GM18909 (cell line): ENCODE measurements around the gene CDK5R1.
A peak's percentile ranks its signal among the peaks of the same experiment; 100 is the strongest.

Source experiments
- ATAC-seq: cut with Tn5 transposase; IDR thresholded peaks from one replicate; pipeline ENCODE4 v1.9.1; 2021; ENCODE audit warnings: mild to moderate bottlenecking; ENCODE audit not compliant: unreplicated experiment, poor library complexity

The CDK5R1 gene

DNA sequence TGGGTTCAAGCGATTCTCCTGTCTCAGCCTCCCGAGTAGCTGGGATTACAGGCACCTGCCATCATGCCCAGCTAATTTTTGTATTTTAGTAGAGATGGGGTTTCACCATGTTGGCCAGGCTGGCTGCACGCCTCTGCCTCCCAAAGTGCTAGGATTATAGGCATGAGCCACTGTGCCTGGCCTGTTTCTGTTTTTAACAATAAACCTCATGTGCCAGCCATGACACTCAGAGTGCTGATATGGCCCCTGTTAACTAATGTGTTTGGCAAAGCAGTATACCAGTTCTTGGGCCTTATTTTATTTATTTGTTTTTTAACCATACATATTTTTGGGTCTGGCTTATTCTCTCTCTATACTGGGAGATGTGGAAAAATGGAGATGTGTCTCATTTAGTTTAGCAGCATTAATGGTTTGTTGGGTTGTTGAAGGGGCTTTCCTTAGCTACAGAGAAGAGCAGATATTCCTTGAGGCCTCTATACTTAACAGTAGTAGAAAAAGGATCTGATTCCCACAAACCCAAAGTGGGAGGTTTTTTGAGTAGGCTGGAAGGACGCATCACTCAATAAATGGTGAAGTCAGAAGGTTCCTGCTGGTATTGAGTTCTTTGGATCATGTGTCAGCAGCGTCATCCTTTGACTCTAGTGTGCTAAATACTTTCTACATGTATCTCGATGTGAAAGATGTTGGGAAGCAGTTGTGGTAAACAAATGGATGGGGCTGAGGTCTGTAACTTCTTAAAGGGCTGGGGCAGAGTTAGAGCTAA lies 16.2 kb upstream of the CDK5R1 start:
- no peak for ATAC-seq

DNA sequence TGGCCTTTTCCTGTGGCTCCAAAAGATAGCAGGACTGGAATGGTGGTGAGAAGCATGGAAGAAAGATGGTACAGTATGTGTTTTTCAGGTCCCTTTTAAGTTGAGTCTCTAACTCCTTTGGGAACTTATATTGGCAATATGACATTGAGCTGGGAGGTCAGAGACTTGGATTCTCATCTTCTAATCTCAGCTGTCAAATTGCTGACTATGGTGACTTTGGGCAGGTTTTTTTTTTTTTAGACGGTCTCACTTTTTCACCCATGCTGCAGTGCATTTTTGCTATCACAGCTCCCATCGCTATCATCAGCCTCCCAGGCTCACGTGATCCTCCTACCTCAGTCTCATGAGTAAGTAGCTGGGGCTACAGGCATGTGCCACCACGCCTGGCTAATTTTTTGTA lies 15.1 kb upstream of the CDK5R1 start:
- ATAC-seq, result no peak

DNA sequence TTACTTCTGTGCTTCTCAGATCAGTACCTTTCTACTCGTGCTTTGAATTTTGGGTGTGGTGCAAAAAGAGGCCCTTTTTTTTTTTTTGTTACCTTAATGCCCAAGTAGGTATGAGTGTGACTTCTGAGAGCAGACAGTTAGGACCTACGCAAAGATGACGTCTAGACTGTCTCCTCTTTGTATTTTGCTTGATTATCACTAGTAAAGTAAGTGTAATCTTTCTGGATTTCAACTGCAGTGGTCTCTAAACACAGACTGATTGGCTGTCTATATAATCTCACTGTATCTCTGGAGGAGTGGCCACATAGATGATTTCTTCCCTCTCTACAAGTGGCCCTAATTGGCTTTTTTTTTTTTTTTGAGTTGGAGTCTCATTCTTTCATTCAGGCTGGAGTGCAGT lies 11.5 kb upstream of the CDK5R1 start:
- no peak for ATAC-seq

DNA sequence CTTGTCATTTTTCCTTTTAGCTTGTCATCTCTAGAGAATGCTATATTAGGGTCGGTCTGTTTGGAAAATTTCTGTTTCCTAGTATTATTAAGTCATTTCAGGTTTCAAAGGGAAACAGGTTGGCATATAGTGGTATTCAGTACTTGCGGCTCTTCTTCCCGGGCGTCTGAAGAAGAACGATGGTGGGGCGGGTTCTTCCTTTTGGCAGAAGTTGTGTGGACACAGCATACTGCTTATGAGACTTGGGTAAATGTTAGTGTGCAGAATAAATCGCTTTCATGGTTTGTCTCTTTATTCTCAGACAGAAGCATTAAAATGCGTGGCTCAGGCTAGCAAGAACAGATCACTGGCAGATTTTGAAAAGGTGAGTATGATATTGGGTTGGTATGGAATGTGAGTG lies 9.6 kb upstream of the CDK5R1 start:
- ATAC-seq, result no peak

DNA sequence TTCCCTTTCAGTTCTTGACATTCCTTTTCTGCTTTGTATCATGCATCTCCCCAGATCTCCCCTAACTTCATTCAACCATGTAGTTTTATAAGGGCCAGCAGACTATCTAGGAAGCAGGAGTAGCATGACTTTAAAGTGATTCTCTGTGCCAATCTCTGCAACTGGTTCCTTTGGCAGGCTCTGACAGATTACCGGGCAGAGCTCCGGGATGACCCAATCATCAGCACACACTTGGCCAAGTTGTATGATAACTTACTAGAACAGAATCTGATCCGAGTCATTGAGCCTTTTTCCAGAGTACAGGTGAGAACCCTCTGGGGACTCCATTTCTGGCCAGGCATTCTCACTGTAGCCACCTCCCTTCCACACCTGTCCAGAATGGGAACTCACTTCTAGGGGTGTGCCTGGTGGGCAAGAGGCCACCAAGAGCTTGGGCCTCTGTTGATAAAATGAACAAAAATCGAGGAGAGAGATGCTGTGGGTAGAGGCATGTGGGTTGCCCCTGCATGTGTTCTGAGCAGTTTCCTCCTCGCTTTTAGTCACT lies 7.6 kb upstream of the CDK5R1 start:
- no peak for ATAC-seq

DNA sequence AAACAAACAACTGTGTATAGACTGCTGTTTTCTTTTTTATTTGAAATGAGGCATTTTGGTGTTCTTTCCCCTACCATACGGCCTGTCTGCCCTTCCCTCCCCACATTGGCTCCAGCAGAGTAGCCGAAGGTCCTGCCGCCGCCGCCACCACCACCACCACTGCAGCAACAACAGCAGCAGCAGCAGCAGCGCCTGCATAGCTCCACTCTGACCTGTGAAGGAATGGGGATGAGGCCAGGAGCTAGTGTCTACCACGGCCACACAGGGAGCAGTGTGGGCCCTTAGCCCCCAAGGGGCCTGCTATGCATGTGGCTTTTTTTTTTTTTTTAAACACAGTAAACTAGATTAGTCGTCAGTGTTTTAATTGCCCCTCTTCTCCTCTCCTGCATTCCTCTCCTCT lies 5.6 kb upstream of the CDK5R1 start:
- no peak for ATAC-seq

DNA sequence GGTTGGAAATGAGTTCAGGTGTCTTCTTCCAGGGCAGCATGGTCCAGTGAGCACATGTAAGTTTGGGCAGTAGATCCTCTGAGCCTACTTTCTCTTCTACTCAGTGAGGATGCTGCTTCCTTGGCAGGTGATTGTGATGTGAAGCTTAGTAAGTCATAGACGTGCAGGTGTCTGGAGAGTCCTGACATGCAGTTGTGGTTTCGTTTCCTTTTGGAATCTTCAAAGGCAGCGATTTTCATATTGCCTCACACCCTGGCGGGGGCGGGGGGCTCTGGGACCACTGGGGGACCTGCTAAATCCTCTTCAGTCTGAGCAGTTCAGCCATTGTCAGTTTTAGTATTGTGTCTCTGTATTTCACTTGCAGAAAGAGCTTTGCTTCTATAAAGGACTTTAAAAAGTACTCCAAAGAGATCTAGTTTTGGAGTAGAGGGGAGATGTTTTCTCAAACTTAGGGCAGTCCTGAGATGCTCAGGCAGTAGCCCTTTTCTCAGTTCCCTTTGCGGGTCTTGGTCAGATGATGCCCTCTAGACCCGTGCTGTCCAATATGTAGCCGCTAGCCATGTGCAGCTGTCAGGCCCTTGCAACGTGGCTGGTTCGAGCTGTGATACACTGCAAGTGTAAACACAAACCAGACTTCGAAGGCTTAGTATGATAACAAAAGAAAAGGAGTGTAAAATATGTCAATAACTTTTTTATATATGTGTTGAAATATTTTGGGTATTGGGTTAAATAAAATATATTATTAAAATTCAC lies 4.0 kb upstream of the CDK5R1 start:
- no peak for ATAC-seq

DNA sequence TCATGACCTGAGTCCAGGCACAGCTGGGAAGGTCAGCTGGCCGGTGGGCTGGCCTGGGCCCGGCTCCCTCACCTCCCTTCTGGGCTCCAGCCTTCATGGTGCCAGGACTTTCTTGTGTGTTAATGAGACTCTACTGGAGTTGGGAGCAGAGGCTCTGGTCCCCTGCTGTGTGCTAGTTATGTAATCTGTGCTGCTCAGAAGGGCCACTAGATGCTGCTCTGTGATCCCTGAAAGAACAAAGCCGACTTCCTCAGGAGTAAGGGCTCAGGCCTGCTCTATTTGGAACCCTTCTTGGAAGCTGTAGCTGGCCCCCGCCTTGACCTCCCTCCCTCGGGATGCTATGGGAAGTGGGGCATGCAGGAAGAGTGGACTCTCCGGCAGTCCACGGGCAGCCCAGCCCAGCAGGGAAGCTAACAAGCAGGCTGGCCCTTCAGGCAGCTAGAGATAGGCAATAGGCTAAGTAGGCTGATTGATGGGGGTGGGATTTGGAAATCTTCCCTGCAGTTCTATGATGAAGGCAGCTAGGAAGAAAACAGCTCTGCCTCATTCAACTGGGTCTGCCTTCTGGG lies 3.3 kb upstream of the CDK5R1 start:
- no peak for ATAC-seq

DNA sequence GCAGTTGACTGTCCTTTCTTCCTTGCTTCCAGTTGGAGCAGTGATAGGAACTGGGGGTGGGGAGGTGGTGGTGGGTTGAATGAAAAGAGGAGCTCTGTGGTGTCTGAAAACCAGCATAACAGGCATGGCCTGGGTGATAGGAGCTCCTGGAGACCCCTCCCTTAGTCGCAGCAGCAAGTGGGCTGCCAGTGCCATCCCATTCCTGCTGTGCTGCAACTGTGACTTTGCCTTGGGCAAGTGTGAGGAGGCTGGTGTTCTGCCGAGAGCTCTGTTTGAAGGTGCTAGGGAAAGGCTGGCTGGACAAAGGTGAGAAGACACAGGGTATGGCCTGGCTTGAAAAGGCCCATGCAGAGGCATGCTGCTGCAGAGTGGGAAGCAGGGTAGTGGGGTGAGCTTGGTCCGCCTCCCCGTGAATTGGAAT lies 2.7 kb upstream of the CDK5R1 start:
- no peak for ATAC-seq

DNA sequence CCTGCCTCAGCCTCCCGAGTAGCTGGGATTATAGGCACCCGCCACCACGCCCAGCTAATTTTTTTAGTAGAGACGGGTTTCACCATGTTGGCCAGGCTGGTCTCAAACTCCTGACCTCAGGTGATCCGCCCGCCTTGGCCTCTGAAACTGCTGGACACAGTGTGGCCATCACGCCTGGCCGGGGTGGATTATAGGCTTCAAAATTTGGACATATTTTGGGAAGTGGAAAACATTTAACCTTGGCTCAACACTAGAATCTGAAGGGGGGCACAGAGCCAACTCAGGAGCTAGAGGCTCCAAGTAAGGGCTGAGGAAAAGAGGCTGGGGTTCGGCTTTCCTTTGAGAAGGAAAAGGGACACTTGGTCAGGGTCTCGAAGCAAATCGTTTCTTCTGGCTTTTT lies 2.2 kb upstream of the CDK5R1 start:
- ATAC-seq, result no peak

DNA sequence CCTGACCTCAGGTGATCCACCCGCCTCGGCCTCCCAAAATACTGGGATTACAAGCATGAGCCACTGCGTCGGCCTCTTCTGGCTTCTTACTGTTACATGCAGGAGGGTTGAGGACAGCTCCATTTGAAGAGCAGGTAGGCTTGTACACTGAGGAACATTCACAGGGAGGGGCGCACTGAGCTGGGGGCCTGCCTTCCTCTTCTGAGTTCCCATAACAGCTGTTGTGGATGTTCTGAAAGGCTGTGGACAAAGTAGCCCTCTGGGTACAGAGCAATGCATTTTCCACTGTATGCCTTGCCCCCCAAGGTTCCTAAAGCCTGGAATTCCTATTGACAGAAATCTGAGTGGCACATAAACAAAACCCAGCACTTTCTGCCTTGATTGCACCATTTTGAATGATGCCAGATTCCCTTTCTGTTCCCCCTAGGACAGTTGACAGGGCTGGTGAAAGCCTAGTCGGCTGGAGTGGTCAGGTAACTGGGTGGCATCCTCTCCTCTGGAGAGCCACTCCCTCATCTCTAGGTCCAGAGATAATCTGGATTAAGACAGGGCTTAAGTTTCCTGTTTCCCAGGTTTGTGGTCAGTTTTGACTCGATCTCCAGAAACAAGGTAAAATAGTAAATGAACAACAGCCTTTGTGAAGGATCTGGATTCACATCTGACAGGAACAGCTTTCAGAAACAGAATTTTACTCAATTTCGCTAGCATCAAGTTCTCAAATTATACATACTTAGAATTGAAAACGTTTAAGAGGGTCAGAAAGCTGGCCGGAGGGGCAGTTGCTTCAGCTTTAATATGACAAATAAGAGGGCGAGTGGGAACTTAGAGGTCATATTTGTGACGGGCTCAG lies 1.3 kb upstream of the CDK5R1 start:
- ATAC-seq, result no peak

DNA sequence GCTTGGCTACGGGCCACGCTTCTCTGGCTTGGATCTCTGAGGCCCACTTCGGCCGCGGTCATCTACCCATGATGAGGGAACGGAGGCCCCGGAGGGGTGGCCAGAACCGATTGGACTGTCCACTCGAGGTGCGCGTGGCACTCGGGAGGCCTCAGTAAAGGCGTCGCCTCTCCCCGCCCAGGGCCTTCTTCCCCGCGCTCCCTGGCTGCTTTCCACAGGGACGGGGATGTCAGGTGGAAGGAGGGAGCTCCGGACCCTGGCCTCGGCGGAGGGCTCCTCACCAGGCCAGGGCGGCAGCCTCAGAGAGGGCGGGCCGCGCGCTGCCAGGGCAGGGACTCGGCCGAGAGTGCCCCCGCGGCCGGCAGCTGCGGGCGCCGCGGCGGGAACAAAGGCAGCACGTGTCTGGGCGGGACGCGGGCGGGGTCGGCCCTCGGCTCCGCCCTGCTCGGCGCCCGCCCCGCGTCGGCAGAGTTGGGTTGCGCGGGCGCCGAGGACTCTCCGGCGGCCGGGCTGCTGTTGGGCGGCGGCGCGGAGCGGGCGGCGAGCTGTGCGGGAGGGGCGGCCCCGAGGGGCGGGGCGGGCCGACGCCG lies 587 bp upstream of the CDK5R1 start:
- ATAC-seq, result peak; percentile 50

DNA sequence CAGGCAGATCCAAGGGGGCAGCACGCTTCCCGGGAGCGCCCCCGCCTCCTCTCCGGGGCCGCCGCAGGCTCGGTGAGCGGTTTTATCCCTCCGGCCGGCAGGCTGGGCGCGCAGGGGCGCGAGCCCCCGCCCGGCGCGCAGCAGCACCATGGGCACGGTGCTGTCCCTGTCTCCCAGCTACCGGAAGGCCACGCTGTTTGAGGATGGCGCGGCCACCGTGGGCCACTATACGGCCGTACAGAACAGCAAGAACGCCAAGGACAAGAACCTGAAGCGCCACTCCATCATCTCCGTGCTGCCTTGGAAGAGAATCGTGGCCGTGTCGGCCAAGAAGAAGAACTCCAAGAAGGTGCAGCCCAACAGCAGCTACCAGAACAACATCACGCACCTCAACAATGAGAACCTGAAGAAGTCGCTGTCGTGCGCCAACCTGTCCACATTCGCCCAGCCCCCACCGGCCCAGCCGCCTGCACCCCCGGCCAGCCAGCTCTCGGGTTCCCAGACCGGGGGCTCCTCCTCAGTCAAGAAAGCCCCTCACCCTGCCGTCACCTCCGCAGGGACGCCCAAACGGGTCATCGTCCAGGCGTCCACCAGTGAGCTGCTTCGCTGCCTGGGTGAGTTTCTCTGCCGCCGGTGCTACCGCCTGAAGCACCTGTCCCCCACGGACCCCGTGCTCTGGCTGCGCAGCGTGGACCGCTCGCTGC lies 832 bp downstream of the CDK5R1 start:
- ATAC-seq, result peak; percentile 10

DNA sequence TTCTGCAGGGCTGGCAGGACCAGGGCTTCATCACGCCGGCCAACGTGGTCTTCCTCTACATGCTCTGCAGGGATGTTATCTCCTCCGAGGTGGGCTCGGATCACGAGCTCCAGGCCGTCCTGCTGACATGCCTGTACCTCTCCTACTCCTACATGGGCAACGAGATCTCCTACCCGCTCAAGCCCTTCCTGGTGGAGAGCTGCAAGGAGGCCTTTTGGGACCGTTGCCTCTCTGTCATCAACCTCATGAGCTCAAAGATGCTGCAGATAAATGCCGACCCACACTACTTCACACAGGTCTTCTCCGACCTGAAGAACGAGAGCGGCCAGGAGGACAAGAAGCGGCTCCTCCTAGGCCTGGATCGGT lies 1.4 kb downstream of the CDK5R1 start:
- ATAC-seq, result no peak

DNA sequence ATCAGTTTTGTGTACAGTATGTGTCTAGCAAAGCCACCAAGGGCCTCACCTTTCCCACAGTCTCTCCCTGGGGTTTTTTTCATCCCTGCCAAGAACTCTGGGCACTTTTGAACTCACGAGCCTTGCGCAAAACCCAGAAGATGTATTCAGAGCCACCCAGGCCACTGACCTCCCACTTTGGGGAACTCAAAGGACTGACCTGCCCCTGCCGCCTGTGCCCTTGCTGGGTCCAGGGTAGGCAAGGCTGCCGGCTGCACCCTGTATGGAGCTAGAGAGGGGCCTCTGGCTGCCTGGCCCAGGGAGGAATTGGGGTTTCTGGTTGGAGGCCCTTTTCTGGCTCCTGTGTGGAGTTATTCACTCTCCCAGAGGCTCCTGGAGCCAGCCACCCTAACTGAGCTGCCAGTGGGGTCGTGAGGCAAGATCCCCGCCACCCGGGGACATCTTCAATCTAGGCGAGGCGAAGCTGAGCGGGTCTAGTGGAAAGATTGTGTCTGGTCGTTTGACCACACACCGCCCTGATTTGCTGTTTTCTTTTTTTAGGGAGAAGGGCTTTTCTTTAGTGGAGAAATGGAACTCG lies 1.9 kb downstream of the CDK5R1 start:
- no peak for ATAC-seq

DNA sequence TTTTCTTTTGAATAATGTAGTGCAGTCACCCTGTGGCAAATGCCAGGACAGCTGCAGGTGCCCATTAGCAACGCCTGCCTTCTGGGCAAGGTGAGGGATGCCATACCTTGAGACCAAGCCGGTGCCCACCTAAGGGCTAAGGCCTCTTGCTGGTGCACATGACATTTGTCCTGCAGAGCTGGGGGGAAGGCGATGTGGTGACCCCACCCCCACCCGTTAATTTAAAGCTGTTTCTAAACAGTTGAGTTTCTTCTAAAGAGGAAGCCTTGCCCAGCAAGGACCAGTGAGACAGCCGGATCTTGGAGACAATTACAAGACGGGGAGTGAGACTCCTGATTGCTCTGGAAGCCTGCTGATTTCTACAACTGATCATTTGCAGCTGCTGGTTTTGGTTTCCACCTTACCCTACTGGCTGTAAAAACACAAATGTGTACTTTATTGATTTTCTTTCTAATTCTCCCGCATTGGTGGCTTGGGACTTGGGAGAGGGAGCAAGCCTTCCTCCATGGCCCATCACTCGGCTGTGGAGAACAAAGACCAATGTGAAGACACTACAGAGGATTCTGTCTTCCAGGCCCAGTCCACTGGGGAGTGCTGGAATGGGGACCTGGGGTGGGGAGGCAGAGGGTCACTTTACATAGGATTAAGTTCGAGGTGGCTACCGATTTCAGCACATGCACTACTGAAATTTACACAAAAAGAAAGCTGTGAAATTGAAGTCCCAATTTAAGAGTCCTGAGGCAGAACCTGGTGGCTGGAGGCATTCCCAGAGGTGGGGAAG lies 2.7 kb downstream of the CDK5R1 start:
- no peak for ATAC-seq

DNA sequence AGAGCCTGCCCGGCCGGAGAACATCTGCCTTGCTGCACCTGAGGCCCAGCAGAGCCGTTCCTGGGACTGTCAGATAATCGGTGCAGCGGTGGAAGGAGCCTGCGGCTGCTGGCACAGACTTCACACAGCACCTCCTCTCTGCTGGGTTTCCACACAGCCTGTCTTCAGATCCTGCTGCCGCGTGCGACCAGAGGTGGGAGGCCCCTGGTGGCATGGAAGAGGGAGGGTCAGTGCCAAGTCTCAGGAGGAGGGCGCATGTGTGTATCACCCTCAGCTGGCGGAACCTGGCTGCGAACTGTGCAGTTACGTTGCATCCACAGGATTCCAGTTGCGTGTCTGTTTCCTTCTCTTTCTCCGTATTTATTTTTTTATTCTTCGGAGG lies 3.3 kb downstream of the CDK5R1 start:
- no peak for ATAC-seq
